HepG2 (cell line): Measurements from ENCODE around the gene NSFL1C. TPM values are rescaled to one million over a fixed set of nuclear protein-coding genes. Genes with fewer than 3 reads are reported as not detected.

ENCODE experiments used
- AHR ChIP-seq: IDR thresholded peaks from 2 replicates; pipeline ENCODE4 v1.6.1; 2018; ENCODE audit warnings: missing genetic modification reagents, missing compliant biosample characterization
- FOXA1 ChIP-seq, 2 experiments: fragments of 450-650 bp in 1 of 2; sonication (generic) in 1 of 2; formaldehyde crosslinking in 1 of 2; IDR thresholded peaks; 2 replicates each; pipeline versions ENCODE4 v1.4.0 to v1.6.1; 2016 to 2020; ENCODE audit warnings: missing genetic modification reagents in 1 of 2
- KLF9 ChIP-seq: IDR thresholded peaks from 2 replicates; pipeline ENCODE4 v1.6.1; 2016; ENCODE audit warnings: low read depth
- LCORL ChIP-seq, 2 experiments: fragments of 450-650 bp in 1 of 2; sonication (generic) in 1 of 2; formaldehyde crosslinking in 1 of 2; IDR thresholded peaks; 2 replicates each; pipeline versions ENCODE4 v1.5.0 to v1.6.1; 2017 to 2020; ENCODE audit warnings: antibody characterized with exemption in 1 of 2, missing genetic modification reagents in 1 of 2
- MAFG ChIP-seq: sonication (generic); formaldehyde crosslinking; IDR thresholded peaks from 2 replicates; pipeline ENCODE4 v1.5.1; 2020; ENCODE audit warnings: mild to moderate bottlenecking, missing genetic modification reagents
- MYC ChIP-seq: sonication (generic); formaldehyde crosslinking; IDR thresholded peaks from 2 replicates; pipeline ENCODE4 v1.9.0; 2021; ENCODE audit warnings: missing genetic modification reagents, borderline replicate concordance
- NFYB ChIP-seq: sonication (generic); formaldehyde crosslinking; IDR thresholded peaks from 2 replicates; pipeline ENCODE4 v1.4.0; 2020; ENCODE audit warnings: missing genetic modification reagents
- PHF5A ChIP-seq: IDR thresholded peaks from one replicate; pipeline ENCODE4 v1.6.1; 2018; ENCODE audit warnings: low read depth, missing genetic modification reagents; ENCODE audit not compliant: unreplicated experiment
- POLR2G ChIP-seq: fragments of 200-400 bp; formaldehyde crosslinking; IDR thresholded peaks from 2 replicates; pipeline ENCODE4 v1.6.1; 2018; ENCODE audit warnings: mild to moderate bottlenecking, low read depth, low read length, moderate library complexity
- RARA ChIP-seq: IDR thresholded peaks from 2 replicates; pipeline ENCODE4 v1.6.1; 2016; ENCODE audit warnings: missing genetic modification reagents, missing compliant biosample characterization
- RELA ChIP-seq: sonication (generic); formaldehyde crosslinking; IDR thresholded peaks from 2 replicates; pipeline ENCODE4 v1.4.0; 2020; ENCODE audit warnings: missing genetic modification reagents
- STAG1 ChIP-seq: sonication (generic); formaldehyde crosslinking; IDR thresholded peaks from 2 replicates; pipeline ENCODE4 v1.4.0; 2020; ENCODE audit warnings: missing genetic modification reagents
- TBX3 ChIP-seq: fragments of 450-650 bp; IDR thresholded peaks from 2 replicates; pipeline ENCODE4 v1.6.1; 2017; ENCODE audit warnings: antibody characterized with exemption, mild to moderate bottlenecking, inconsistent platforms, borderline replicate concordance
- ZMYM3 ChIP-seq: sonication (generic); formaldehyde crosslinking; IDR thresholded peaks from 2 replicates; pipeline ENCODE4 v1.5.1; 2020; ENCODE audit warnings: mild to moderate bottlenecking, missing genetic modification reagents
- ZNF205 ChIP-seq: IDR thresholded peaks from 2 replicates; pipeline ENCODE4 v1.6.1; 2018; ENCODE audit warnings: missing biosample characterization, missing genetic modification reagents
- ZNF367 ChIP-seq: sonication (generic); formaldehyde crosslinking; IDR thresholded peaks from 2 replicates; pipeline ENCODE4 v1.4.0; 2020; ENCODE audit warnings: missing genetic modification reagents, borderline replicate concordance
- ZNF44 ChIP-seq: sonication (generic); formaldehyde crosslinking; IDR thresholded peaks from 2 replicates; pipeline ENCODE4 v1.5.1; 2020; ENCODE audit warnings: mild to moderate bottlenecking, missing genetic modification reagents
- ZNF768 ChIP-seq: sonication (generic); formaldehyde crosslinking; IDR thresholded peaks from 2 replicates; pipeline ENCODE4 v1.4.0; 2020; ENCODE audit warnings: missing genetic modification reagents
- ZNF776 ChIP-seq: sonication (generic); formaldehyde crosslinking; IDR thresholded peaks from 2 replicates; pipeline ENCODE4 v1.4.0; 2020; ENCODE audit warnings: mild to moderate bottlenecking, missing genetic modification reagents
- polyA plus RNA-seq, 8 experiments: library from polyadenylated mRNA; depleted of rRNA in 3 of 8; stranded (reverse) in 7 of 8; unstranded in 1 of 8; fragments of >200 nt; fragmentation: Illumina TruSeq in 4 of 8; extraction: Trizol in 4 of 8; gene quantifications; 2 replicates each; pipeline versions ENCODE4 v1.2.1 to v1.2.3, GENCODE V29; 2011 to 2016; ENCODE audit warnings: low read depth in 4 of 8, missing spikeins in 1 of 8, mixed read lengths in 1 of 8; ENCODE audit not compliant: insufficient read depth in 1 of 8
- total RNA-seq, 5 experiments: library from RNA; depleted of rRNA; stranded (reverse); fragments of >200 nt; fragmentation: Illumina TruSeq; extraction: Trizol; gene quantifications; 2 replicates each; pipeline ENCODE4 v1.2.3, GENCODE V29; 2016; ENCODE audit warnings: low read depth in 1 of 5
- TF ChIP-seq, protein P1 (sequence below): sonication (generic); formaldehyde crosslinking; IDR thresholded peaks from 2 replicates; pipeline ENCODE4 v1.4.0; 2020; ENCODE audit warnings: mild to moderate bottlenecking, missing genetic modification reagents
- TF ChIP-seq, protein P2 (sequence below): sonication (generic); formaldehyde crosslinking; IDR thresholded peaks from 2 replicates; pipeline ENCODE4 v1.5.0; 2020; ENCODE audit warnings: mild to moderate bottlenecking, low read depth, missing genetic modification reagents, borderline replicate concordance
- TF ChIP-seq, protein P3 (sequence below): sonication (generic); formaldehyde crosslinking; conservative IDR thresholded peaks from 2 replicates; pipeline ENCODE4 v1.4.0; 2020; ENCODE audit warnings: missing genetic modification reagents
- TF ChIP-seq, protein P4 (sequence below): IDR thresholded peaks from 2 replicates; pipeline ENCODE4 v1.6.1; 2016; ENCODE audit warnings: missing compliant biosample characterization, missing genetic modification reagents, borderline replicate concordance
- TF ChIP-seq, protein P5 (sequence below): sonication (generic); formaldehyde crosslinking; IDR thresholded peaks from 2 replicates; pipeline ENCODE4 v1.4.0; 2020; ENCODE audit warnings: mild to moderate bottlenecking, missing genetic modification reagents

The NSFL1C gene
- total and polyA plus RNA-seq, 2 of the 13 experiments (the other 11 are each of a cell fraction or from before 2014, with no cell fraction given): 22.9 to 62.7 TPM

DNA sequence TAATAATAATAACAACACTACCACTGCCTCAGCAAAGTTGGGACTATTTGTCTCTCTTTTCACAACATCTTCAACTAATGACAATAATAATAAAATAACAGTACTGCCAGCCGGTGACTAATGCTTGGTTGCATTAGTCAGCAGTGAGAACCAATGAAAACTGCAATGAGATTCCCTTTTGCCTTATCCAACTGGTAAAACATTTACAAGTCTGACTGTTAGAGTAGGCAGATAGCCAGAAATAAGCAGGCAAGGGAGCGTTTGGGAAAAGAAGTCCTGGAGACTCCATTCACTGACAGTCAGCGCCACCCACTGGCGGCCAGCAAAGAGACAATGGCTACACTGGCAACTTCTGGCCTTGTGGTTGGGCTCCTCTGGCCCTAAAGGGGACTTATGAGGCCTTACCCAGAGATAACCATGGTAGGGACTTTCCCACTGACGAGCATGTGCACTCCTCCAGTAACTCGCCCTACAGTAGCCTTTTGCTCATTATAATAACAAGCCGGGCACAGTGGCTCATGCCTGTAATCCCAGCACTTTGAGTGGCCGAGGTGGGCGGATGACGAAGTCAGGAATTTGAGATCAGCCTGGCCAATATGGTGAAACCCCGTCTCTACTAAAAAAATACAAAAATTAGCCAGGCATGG is 3.4 kb upstream of the NSFL1C start (continued):
- TF ChIP-seq, protein P1, sequence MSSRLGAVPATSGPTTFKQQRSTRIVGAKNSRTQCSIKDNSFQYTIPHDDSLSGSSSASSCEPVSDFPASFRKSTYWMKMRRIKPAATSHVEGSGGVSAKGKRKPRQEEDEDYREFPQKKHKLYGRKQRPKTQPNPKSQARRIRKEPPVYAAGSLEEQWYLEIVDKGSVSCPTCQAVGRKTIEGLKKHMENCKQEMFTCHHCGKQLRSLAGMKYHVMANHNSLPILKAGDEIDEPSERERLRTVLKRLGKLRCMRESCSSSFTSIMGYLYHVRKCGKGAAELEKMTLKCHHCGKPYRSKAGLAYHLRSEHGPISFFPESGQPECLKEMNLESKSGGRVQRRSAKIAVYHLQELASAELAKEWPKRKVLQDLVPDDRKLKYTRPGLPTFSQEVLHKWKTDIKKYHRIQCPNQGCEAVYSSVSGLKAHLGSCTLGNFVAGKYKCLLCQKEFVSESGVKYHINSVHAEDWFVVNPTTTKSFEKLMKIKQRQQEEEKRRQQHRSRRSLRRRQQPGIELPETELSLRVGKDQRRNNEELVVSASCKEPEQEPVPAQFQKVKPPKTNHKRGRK (CRISPR knock-in tag): peak; percentile 51; the same call in 1 of the 2 replicates
- 0 out of 2 replicates have a peak, but pooled peaks have one; percentile 45 for TF ChIP-seq RARA
- TF ChIP-seq, protein P2, sequence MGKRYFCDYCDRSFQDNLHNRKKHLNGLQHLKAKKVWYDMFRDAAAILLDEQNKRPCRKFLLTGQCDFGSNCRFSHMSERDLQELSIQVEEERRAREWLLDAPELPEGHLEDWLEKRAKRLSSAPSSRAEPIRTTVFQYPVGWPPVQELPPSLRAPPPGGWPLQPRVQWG (CRISPR knock-in tag): no peak
- no peak for TF ChIP-seq PHF5A (CRISPR knock-in tag)
- no peak for TF ChIP-seq ZMYM3 (CRISPR knock-in tag)
- peak; percentile 57; the same call in 1 of the 2 replicates for TF ChIP-seq KLF9 (CRISPR knock-in tag)
- no peak for TF ChIP-seq ZNF367 (CRISPR knock-in tag)
- TF ChIP-seq ZNF768: no peak
- TF ChIP-seq RELA: peak; percentile 98
- TF ChIP-seq NFYB (CRISPR knock-in tag): peak; percentile 36; the same call in 1 of the 2 replicates
- TF ChIP-seq, protein P3, sequence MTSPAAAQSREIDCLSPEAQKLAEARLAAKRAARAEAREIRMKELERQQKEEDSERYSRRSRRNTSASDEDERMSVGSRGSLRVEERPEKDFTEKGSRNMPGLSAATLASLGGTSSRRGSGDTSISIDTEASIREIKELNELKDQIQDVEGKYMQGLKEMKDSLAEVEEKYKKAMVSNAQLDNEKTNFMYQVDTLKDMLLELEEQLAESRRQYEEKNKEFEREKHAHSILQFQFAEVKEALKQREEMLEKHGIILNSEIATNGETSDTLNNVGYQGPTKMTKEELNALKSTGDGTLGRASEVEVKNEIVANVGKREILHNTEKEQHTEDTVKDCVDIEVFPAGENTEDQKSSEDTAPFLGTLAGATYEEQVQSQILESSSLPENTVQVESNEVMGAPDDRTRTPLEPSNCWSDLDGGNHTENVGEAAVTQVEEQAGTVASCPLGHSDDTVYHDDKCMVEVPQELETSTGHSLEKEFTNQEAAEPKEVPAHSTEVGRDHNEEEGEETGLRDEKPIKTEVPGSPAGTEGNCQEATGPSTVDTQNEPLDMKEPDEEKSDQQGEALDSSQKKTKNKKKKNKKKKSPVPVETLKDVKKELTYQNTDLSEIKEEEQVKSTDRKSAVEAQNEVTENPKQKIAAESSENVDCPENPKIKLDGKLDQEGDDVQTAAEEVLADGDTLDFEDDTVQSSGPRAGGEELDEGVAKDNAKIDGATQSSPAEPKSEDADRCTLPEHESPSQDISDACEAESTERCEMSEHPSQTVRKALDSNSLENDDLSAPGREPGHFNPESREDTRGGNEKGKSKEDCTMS (CRISPR knock-in tag): no peak; the same call in 1 of the 2 replicates
- no peak for TF ChIP-seq AHR
- TF ChIP-seq FOXA1 (IDR thresholded peaks at IDR 0.05): no peak
- peak; percentile 39; the same call in 1 of the 2 replicates for TF ChIP-seq FOXA1 (CRISPR knock-in tag; IDR thresholded peaks at IDR 0.05)
- TF ChIP-seq POLR2G: no peak
- no peak for TF ChIP-seq ZNF776
- TF ChIP-seq ZNF44 (CRISPR knock-in tag): no peak
- TF ChIP-seq STAG1 (CRISPR knock-in tag): peak; percentile 93
- peak; percentile 59; the same call in 1 of the 2 replicates for TF ChIP-seq MYC
- no peak for TF ChIP-seq TBX3
- TF ChIP-seq MAFG (CRISPR knock-in tag): no peak
- TF ChIP-seq, protein P4, sequence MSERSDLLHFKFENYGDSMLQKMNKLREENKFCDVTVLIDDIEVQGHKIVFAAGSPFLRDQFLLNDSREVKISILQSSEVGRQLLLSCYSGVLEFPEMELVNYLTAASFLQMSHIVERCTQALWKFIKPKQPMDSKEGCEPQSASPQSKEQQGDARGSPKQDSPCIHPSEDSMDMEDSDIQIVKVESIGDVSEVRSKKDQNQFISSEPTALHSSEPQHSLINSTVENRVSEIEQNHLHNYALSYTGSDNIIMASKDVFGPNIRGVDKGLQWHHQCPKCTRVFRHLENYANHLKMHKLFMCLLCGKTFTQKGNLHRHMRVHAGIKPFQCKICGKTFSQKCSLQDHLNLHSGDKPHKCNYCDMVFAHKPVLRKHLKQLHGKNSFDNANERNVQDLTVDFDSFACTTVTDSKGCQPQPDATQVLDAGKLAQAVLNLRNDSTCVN (CRISPR knock-in tag): peak; percentile 35; the same call in 1 of the 2 replicates
- TF ChIP-seq ZNF205 (CRISPR knock-in tag): peak; percentile 79
- TF ChIP-seq LCORL (IDR thresholded peaks at IDR 0.05): no peak
- peak; percentile 93 for TF ChIP-seq LCORL (CRISPR knock-in tag; IDR thresholded peaks at IDR 0.05)
- TF ChIP-seq, protein P5, sequence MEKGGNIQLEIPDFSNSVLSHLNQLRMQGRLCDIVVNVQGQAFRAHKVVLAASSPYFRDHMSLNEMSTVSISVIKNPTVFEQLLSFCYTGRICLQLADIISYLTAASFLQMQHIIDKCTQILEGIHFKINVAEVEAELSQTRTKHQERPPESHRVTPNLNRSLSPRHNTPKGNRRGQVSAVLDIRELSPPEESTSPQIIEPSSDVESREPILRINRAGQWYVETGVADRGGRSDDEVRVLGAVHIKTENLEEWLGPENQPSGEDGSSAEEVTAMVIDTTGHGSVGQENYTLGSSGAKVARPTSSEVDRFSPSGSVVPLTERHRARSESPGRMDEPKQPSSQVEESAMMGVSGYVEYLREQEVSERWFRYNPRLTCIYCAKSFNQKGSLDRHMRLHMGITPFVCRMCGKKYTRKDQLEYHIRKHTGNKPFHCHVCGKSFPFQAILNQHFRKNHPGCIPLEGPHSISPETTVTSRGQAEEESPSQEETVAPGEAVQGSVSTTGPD (CRISPR knock-in tag): no peak
